Activated CD4-positive, alpha-beta T cell treated with anti-CD3 and anti-CD28 coated beads for 1 hour (primary cell): ENCODE data around the gene CNTF.

Experiments used
- DNase-seq: peaks from one replicate; pipeline ENCODE4 v3.0.0-alpha.2; 2020

Gene CNTF

DNA sequence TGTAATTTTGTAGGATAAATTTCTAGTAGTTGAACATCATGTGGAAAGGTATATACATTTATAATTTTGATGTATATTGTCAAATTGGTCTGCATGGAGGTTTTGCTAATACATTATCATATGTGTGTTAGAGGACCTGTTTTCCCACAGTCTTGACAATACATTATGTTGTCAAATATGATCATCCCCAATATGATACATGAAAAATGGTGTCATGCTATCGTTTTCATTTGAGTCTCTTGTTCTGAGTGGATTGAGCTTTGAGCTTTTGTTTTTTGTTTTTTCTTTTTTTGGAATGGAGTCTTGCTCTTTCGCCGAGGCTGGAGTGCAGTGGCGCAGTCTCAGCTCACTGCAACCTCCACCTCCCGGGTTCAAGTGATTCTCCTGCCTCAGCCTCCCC lies 14.1 kb upstream of the CNTF start:
- no peak for DNase-seq

DNA sequence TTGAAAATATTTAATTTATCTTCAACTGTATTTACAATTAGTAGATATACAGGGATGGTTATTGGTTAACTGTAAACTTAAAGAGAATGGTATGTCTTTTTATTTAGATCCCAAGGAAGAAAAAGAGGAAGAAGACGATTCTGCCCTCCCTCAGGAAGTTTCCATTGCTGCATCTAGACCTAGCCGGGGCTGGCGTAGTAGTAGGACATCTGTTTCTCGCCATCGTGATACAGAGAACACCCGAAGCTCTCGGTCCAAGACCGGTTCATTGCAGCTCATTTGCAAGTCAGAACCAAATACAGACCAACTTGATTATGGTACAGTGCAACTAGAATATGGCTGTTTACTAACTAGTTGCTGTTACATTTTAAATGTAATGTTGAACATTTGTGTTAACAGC lies 12.7 kb upstream of the CNTF start:
- no peak for DNase-seq

DNA sequence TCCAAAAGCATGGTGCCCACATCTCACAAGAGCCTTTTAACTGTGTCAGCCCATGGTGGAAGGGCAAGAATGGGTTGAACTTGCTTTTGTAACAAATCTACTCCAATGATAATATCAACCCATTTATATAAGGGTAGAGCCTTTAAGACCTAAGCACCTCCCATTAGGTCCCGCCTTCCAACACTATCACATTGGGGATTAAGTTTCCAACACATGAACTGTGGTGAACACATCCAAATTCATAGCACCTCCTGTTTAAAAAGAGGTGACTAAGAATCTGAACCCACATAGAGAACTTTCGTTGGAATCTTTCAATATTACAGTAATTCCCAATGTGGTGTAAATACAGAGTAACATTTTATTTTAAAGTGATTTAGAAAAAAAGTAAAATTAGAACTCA lies 9.2 kb upstream of the CNTF start:
- DNase-seq = no peak

DNA sequence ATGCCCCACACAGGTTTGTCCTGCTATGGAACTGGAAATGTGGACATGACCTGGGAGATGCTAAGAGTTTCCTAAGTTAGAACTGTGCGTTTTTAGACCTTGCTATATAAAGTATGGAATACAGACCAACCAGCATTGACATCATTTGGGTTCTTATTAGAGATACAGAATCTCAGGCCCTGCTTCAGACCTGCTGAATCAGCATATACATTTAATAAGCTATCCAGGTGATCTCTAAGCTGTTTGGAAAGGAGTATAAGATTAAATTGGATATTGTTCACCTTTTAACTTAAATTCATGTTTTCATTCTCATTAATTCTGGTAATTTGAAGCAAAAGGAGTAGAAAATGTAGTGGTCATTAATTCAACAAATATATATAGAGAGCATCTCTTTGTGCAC lies 6.9 kb upstream of the CNTF start:
- DNase-seq = no peak

DNA sequence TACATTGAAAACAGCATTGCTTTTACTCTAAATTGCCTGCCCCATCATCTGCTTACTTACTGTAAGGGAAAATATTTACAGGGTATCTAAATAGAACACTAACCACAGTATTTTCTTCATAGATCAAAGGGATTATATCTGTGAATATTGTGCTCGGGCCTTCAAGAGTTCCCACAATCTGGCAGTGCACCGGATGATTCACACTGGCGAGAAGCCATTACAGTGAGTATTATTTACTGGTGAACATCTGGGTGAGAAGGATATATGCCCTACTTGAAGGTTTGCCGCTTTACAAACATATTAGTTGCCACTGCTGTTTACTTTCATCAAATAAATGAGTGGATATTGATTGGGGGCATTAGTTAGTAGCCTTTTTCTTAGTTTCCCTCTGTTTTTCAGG lies 5.9 kb upstream of the CNTF start:
- no peak for DNase-seq

DNA sequence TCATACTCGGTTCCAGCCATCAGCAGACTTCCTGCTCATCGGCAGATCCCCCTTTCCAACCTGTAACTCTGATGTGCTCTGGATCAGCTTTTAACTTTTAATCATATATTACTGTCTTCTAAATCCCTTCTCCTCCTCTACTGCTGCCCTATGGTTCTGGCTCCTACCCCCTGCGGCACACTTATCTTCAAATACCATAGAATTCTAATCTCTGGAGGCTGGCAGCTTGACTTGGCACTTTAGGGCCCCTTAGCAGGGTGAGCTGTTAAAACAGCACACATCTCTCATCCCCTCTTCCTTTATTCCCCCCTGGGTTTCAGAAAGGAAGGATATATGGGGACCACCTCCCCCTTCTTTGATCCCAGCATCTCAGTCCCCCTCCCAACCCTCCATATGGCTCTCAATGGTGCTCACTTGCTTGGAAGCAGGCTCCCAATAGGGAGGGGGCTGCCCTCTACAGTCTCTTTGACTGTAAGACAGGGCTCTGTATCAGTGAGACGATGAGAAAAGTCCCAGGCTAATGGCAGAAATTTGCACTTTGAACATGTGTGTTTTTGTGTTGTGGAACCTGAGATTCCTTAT lies 4.4 kb upstream of the CNTF start:
- no peak for DNase-seq

DNA sequence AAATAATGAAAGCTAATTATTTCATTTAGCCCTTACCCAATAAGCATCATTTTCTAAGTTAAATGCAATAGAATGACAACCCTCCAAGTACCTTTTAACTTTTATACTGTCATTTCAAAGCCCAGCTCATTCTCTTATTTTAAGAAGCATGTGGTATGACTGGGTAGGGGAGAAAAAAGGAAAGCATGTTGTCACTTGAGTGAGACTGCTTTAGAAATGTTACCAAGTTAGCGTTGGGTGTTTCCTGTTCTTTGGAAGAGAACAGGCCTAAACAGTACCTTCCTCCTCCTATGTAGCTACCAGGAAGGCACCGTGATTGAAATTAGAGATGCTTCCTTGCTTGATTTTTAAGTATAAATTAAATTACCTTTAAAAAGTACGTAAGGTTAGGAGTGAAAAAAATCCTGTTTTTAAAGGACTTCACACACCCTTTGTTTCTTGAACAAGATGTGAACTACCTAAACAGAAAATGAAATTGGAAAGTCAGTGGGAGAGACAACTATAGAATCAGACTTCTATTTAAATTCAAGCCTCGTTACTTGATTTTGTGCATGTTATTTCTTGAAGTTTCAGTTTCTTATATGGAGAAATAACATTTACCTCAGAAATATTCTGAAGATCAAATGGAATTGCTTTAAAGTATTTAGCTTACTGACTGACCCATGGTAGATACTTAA lies 741 bp upstream of the CNTF start:
- no peak for DNase-seq

DNA sequence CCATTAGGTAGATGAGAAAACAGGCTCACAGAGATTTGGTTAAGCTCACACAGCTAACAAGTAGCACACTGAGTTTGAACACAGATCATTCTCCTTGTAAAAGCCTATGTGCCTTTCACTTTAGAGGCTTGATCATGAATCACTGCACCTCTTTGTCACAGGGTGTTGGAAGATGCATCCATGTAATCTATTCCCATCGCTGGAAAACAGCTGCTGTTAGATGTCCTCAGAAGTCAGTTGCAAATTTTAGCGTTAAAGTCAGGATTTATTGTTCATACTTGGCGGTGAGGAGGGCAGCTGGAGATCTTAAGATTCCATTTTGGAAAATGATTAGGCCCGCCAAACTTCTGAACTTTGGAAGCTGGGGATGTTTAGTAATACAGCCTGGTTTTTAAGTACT lies 2.6 kb downstream of the CNTF start:
- no peak for DNase-seq

DNA sequence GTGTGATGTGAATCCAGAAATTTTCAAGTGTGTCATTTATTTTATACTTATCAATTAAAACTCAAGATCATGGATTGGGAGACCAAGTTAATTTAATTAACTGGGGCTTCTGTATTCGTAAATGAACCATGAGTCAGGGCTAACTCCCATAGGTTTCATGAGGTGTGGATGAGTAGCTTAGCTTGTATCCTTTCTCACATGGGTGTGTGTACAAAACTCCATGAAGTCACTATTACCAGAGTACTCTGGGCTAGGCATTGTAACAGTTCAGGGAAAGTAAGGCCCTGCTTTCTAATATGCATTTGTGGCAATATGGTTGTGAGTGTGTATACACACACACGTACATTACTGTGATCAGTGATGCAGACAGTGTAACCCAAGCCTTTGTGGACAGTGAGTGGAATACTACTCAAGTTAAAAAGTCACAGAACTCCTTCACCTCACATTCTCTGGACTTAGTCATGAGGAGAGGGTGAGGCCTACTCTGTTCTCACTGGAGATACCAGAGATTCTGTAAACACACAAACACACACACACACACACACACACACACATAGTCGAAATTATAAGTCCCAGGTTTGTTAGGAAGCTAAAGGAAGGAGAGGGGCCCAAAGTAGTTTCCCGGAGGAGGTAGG lies 3.5 kb downstream of the CNTF start:
- DNase-seq = no peak

DNA sequence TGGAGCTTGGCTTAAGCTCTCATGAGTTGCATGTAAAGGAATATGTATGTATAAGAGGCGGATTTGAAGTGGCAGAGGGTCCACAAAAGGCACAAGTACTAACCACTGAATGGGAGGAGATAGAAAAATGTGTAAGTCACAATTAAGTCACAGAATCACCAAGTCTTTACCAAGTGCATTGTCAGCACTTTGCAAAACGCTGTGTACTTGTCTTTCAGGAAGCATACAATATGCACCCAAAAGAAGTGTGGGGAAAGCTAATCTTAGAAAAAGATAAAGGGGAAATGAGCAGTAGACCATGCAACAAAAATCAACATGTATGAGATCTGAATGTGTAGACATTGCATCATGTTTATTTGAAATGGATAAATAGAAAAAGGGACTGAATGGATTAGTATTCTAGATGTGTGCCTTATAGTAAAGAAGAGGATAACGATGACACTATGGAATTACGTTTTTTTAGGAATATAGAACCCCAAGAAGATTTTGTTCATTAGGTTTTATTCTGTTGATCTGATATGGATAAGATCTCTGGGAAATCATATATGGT lies 4.5 kb downstream of the CNTF start:
- DNase-seq = no peak

DNA sequence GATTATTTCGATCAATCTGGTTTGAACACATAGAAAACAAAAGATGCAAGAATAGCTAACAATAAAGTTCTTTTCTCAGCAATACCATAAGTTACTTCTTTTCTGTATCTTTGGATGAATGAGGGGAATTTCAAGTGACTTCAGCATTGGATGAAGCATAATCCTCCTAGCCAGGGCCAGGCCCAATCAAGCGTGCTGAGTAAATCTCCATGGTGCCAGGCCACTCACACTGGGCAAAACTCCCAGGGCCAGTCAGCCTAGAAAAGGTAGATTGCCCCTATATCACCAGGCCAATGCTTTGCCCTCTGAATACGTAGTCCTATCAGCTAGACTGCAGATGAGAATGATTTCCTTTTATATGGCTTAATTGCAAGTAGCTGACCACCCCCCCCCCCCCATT lies 6.0 kb downstream of the CNTF start:
- DNase-seq = no peak

DNA sequence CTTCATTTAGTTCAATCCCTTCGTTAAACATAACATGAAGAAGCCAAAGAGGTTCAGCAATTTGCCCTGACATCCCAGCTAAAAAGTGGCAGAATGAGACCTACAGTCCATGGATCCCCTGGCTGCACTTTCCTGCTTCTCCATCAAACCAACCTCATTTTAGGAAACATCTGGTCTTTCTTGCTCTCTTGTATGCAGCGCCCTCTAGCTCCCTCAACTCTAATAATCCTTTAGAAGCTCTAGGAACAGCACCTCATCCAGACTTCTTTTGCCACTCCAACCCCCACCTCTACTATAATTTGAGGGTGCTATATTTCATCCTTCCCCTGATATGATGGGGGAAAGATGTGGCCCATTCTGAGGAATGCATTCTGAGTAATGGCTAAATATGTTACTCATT lies 7.4 kb downstream of the CNTF start:
- DNase-seq = no peak

DNA sequence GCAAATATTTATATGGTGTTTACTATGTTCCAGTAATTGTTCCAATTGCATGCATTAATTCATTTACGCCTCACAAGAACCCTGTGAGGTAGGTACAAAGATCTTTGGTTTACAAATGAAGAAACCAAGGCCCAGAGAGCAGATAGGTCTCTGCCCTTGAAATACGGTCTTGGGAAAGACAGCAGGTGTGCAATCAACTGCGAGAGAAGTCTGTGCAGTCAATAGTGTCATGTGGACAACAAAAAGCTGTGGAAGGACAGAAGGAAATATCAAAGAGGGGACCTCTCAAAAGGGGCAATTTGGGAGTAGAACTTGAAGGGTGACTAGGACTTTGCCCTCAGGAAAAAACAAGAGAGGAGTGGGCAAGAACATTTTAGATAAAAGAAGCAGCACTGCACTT lies 8.9 kb downstream of the CNTF start:
- DNase-seq = no peak

DNA sequence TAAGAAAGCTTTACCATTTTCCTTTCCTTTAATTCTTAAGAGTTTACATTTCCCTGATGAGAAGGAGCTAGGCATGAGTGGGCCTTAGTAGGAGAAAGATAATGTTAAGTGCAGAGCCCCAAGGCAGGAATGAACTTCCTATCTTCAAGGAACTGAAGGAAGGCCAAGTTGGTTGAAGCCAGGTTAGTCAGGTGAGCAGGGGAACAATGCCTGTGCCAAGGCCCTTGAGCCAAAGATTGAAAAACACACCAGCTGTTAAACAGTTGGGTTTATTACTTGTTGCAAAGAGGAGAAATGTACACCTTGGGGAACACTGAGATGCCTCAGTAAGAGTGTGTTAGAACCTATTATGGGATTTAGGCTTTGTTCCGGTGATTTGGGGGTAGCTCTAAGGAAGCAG lies 10.0 kb downstream of the CNTF start:
- no peak for DNase-seq

DNA sequence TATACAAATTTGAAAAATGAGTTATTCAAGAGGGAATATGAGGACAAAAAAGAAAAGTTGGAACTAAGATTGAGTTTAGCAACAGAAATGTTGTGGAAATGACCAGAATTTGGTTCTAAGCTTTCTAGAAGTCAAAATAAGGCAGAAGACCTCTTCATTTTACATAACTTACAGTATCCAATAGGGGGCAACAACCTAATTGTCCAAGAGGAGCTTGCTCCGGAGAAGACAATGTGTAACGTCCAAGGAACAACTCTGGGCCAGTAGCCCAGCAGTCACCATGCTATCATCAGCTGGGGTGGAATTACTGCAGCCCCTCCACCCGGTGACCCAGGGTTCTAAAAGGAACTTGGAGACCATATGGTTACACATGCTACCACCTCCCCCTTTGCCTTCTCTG lies 14.1 kb downstream of the CNTF start:
- no peak for DNase-seq

DNA sequence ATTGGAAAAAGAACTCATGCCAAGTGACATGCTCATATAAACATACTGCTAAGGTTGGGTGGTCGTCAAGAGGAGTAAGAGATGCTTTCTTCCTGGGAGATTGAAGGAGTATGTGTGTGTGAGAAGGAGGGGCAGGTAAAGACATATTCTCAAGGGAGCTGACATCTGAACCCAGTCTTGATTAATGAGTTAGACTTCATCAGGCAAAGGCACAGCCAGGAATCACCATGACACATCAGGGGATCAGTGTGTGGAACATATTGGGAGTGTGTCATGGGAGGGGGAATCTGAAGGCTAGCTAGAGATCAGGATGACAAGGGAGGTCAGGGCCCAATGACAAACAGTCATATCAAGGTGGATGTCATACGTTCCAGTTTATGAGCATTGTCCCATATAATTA lies 14.9 kb downstream of the CNTF start:
- DNase-seq = no peak

DNA sequence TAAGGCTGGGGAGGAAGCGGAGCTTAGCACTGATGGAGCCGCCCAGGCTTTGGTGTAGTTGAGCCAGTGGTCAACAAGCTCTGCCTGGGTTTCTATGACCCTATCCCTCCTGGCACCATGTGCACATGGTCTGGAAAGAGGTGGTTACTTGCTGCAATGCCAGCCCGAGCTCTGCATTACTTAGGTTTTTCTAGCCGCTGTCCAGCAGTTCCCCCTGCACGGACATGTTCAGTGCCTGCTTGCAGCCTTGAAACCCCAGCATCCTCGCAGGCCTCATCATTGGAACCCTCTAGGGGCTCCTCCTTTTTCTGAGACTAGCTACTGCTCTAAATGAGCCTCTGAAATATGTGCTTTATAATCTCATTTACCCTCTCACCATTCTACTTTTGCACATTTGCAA lies 16.6 kb downstream of the CNTF start:
- no peak for DNase-seq

DNA sequence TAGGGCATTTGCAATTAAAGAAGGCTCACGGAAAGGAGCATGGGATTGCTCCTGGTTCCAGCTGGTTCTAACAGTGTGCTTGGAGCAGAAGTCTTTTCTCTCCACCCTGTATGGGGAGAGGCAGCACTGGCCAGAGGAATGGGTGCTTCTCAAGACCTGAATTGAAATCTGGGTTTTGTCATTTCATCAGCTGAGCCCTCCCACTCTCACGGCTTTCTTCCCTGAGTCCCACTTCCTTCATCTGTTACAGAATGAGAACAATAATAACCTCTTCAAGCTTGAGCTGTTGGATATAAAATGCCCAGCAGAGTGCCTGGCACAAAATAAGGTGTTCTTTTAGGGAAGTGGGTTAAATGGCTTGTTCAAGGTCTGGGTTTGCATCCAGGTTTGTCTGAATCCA lies 17.2 kb downstream of the CNTF start:
- DNase-seq = no peak

DNA sequence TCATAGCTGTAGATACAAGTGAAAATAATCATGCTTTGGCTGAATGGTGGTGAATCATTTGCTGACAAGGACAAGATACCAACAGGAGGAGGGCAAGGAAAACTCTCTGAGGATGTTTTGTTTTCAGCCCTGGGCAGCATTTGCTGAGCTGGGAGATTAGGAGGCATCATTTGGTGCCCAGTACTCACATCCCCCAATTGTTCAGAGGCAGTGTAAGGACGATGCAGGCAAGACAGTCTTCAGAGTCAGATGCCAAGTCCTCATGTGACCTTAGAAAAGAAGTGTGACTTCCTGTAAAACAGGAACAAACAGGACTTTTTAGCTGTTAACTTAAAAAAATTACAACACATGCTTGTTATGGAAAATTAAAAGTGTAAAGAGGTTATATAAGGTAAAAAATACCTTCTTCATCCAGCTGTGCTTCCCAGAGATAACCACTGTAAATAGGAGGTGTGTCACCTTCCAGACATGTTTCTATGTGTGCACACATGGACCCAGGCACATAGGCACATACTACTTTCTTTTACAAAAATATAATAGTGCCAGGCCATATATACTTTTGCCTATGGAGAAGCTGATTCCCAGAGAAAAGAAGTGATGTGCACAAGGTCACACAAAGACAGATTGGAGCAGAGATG lies 18.0 kb downstream of the CNTF start:
- DNase-seq = no peak

DNA sequence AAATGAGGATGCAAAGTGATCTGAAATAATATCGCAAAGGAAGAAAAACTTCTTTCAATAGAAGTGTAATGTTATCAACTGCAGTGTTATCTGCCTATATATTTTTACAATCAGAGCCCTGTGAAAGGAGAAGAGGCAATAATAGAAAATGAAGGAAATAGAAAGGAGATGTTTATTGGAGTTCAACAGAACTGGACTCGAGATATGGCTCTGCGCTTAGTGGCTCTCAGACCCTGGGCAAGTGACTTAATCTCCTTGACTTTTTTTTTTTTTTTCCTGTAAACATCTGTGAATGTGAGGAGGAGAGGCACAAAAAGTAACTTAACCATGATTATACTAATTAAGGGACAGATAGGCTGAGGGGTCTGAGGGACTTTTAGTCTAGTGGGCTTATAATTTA lies 18.9 kb downstream of the CNTF start:
- no peak for DNase-seq

DNA sequence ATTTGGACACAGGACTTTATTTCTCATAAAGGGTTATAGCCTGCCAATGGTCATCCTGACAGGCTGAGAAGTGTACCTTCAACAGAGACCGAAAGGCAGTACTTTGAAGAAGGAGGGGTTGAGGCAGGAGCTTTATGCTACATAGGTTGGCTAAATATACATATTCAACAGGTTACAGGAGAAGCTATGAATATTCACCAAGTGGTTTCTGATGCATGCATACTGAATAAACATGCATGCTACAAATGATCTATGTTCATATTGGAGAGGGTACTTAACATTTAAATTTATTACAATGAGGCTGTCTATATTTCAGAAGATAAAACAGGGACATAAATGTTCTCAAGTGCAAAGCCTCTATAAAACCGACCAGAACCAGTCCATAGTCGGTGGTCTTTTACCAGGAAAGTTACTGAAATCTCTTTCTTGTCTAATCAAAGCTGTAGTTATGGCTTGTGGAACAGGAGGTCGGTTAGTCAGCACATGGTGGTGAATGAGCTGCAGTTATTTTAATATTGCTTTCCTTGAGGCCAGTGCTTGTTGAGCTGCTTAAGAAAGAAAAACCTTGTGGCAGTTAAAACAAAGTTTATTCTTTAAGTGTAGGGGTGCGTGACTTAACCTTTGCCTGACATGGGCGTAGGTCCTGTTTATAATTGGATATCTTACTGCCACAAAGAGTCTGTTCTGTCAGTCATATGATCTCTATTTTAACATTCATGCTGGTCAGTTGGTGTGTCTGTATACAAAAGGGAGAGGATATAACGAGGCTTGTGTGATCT lies 19.5 kb downstream of the CNTF start:
- no peak for DNase-seq

DNA sequence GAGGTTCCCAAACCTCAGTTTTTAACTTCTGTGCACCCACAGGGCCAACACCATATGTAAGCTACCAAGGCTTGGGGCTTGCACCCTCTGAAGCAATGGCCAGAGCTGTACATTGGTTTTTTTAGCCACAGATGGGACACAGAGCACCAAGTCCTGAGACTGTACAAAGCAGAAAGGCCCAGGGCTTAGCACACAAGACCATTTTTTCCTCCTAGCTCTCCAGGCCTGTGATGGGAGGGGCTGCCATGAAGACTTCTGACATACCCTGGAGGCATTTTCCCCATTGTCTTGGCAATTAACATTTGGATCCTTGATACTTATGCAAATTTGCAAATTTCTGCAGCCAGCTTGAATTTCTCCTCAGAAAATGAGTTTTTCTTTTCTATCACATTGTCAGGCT lies 23.4 kb downstream of the CNTF start:
- no peak for DNase-seq

DNA sequence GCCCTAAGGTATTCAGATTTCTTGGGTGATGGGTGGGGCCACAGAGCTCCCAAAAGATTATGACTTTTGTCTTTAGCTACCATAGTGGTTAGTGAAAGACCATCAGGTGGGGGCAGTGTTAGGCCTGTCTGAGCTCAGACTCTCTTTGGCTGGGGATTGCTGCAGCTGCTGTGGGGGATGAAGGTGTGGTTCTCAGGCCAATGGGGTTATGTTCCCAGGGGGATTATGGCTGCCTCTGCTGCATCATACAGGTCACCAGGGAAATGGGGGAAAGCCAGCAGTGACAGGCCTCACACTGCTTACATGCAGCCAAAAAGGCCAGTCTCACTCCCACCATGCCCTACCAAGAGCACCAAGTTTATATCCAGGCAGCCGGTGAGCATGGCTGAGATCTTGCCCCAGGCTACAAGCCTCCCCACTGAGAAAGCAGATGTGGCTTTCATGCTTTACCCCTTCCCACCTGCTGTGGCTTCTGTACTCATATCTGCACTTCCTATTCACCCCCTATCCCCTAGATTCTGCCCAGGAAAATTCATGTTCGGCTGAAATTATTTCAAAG lies 24.8 kb downstream of the CNTF start:
- no peak for DNase-seq
